ENCODE data around the gene CALCOCO2.

The CALCOCO2 gene

GRCh38 chr17:48830840-48831548 lies at the start of gene CALCOCO2:
Gene CALCOCO2 (plus strand): TSS chr17:48831035. CDS start chr17:48841708, 10,673 bp downstream.
- peaks cover 8 to 15% of the 10 kb centered on the region in 2 experiments for H3K4me1 ChIP-seq (ENCODE audit: control insufficient read depth in 1 of 2, insufficient read depth in 1 of 2, low read depth in 1 of 2, low read length in 1 of 2)
- peak within 1 kb of the TSS; percentile 97 for H3K27ac ChIP-seq
- TF ChIP-seq, protein P1, sequence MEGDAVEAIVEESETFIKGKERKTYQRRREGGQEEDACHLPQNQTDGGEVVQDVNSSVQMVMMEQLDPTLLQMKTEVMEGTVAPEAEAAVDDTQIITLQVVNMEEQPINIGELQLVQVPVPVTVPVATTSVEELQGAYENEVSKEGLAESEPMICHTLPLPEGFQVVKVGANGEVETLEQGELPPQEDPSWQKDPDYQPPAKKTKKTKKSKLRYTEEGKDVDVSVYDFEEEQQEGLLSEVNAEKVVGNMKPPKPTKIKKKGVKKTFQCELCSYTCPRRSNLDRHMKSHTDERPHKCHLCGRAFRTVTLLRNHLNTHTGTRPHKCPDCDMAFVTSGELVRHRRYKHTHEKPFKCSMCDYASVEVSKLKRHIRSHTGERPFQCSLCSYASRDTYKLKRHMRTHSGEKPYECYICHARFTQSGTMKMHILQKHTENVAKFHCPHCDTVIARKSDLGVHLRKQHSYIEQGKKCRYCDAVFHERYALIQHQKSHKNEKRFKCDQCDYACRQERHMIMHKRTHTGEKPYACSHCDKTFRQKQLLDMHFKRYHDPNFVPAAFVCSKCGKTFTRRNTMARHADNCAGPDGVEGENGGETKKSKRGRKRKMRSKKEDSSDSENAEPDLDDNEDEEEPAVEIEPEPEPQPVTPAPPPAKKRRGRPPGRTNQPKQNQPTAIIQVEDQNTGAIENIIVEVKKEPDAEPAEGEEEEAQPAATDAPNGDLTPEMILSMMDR (IDR thresholded peaks at IDR 0.05), result peak; percentile 53
- peaks cover 1% of the 10 kb centered on the region for H3K36me3 ChIP-seq
- H3K4me3 ChIP-seq (ENCODE audit: low read depth in 1 of 2, low read length in 1 of 2), result peak within 1 kb of the TSS; percentile 90 to 98
- no peaks in the 10 kb centered on the region for H3K9me3 ChIP-seq
- H3K27me3 ChIP-seq, result no peaks in the 10 kb centered on the region

DNA sequence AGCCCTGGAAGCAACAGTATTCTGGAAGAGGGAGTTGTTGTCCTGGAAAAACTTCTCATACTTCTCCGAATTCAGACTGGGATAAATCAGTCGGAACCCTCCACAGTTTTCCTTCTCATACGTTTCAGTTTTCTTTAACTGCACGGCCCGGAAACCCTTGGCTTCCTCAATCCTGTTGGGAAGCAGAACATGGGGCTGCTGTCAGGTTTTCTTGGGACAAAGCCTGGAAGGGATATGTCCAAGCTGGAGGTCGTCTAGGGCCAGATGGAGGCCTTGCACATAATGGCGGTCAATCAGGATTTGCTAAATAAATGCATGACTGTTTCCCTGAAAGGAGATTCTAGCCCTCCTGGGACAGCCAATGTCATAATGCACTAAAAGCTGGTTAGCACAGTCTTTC lies 43.0 kb upstream of the CALCOCO2 start:
- TF ChIP-seq, protein P1 (IDR thresholded peaks at IDR 0.05), result no peak
- Histone ChIP-seq H3K4me1 (ENCODE audit: control insufficient read depth in 1 of 2, insufficient read depth in 1 of 2, low read depth in 1 of 2, low read length in 1 of 2) (no peaks in the 10 kb centered on the region), H3K36me3 (no peaks in the 10 kb centered on the region), H3K4me3 (ENCODE audit: low read depth in 1 of 2, low read length in 1 of 2) (no peak overlapping the region), H3K9me3 (no peaks in the 10 kb centered on the region), H3K27me3 (peaks cover 74% of the 10 kb centered on the region), H3K27ac (no peak overlapping the region)

DNA sequence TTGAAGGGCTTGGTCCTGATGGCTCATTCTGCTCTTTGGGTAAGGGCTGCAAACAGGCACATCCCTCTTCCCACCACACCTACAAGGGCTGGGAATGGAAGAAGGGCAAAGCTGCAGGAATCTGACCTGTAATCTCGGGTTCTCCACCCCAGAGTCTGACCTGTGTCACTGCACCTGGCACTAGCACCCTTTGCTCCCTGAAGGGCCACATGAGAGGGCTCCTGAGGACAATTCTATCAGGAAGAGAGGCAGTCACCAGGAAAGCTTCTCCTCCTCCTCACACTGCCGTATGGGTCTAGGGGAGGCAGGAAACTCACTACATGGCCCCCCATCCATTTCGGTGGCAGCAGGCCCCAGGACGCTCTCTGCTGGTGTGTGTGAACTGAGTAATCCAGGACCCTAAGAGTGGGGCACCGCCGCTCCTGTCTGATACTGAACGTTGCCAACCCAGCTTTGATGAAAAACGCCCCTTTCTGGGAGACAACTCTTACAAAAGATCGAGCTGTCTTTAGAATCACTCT lies 40.2 kb upstream of the CALCOCO2 start:
- TF ChIP-seq, protein P1 (IDR thresholded peaks at IDR 0.05), result no peak
- Histone ChIP-seq H3K27me3 (peaks cover 88% of the 10 kb centered on the region), H3K27ac (no peak overlapping the region), H3K36me3 (no peaks in the 10 kb centered on the region), H3K4me3 (ENCODE audit: low read depth in 1 of 2, low read length in 1 of 2) (no peak overlapping the region), H3K9me3 (no peaks in the 10 kb centered on the region), H3K4me1 (ENCODE audit: control insufficient read depth in 1 of 2, insufficient read depth in 1 of 2, low read depth in 1 of 2, low read length in 1 of 2) (no peaks in the 10 kb centered on the region)

DNA sequence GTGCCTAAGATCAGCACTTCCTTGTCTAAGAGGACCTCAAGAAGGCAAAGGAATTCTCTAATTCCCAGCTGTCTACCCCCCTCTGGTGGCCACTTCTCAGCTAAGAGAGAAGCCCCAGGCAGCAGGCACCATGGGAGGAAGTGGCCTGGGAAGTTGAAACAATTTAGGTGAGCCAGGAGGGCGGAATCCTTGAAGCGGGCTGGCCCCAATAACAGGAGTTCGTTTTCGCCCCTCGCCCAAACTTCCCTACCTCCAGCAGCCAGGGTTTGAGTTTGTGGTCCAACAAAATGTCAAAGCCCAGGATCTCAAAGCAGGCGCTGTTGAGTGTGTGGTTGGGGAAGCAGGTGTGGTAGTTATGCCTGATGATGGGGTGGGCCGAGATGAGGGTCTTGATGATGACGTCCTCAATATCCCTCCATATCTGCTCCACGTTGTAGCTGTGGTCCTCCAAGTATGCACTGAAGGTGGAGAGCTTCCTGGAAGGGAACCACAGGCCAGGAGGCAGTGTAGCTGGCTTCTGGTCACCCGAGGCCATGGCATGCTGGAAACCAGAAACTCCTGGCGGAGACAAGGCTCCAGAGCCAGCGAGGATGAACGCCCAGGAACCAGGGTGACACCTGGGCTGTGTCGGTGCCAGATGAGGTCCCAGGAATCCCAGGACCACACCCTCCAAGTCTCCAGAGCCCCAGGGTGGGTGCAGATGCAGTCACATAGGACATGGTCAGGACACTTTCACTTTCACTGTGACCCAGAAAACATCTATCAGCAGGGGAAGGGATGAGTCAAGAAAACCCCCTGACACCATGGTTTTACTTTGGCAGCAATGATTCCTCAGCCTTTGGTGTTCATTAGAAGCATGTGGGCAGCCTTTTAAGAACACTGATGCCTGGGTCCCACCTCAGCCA lies 39.5 kb upstream of the CALCOCO2 start:
- H3K4me3 ChIP-seq (ENCODE audit: low read depth in 1 of 2, low read length in 1 of 2), result no peak overlapping the region
- H3K27ac ChIP-seq, result no peak overlapping the region
- no peaks in the 10 kb centered on the region for H3K9me3 ChIP-seq
- no peaks in the 10 kb centered on the region for H3K4me1 ChIP-seq (ENCODE audit: control insufficient read depth in 1 of 2, insufficient read depth in 1 of 2, low read depth in 1 of 2, low read length in 1 of 2)
- H3K27me3 ChIP-seq, result peaks cover 90% of the 10 kb centered on the region
- TF ChIP-seq, protein P1 (IDR thresholded peaks at IDR 0.05), result no peak
- H3K36me3 ChIP-seq, result no peaks in the 10 kb centered on the region

DNA sequence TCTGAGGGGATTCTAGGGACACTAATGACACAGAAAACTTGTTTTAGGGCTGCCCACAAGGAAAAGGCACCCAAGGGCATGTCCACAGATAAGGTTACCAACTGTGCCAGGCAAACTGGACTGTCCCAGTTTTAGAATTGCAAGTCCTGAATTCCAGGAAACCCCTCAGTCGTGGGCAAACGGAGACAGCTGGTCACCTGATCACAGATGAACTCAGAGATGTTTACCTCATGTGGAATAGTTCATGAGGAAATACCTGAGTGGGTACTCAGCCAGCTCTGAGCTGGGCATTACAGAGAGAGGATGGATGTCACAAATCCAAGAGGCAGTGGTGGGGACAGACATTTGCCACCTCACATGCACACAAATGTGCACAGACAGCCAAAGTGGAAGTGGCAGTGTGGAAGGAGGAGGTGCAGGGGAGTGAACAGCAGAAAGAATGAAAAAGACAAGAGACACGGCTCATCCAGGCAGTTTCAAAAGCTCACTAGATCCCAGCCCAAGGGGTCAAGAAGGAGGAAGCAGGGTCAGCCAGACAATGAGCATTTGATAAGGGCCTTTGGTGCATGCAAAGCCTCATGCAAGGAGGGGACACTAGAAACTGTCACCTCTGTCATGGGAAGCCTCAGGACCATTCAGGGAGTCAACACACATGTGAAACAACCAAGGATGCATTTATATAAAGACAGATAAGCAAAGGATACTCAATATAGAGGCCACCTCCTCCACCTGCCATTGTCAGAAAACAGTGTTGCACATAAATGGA lies 38.6 kb upstream of the CALCOCO2 start:
- TF ChIP-seq, protein P1 (IDR thresholded peaks at IDR 0.05), result no peak
- Histone ChIP-seq H3K4me3 (ENCODE audit: low read depth in 1 of 2, low read length in 1 of 2) (no peak overlapping the region), H3K27ac (no peak overlapping the region), H3K9me3 (no peaks in the 10 kb centered on the region), H3K27me3 (peaks cover 92% of the 10 kb centered on the region), H3K4me1 (ENCODE audit: control insufficient read depth in 1 of 2, insufficient read depth in 1 of 2, low read depth in 1 of 2, low read length in 1 of 2) (no peaks in the 10 kb centered on the region), H3K36me3 (no peaks in the 10 kb centered on the region)
